Stimulated activated CD4-positive, alpha-beta T cell treated with anti-CD3 and anti-CD28 coated beads, Interleukin-2, amount 100 ng/mL, for 24 hours (primary cell): Measurements from ENCODE around the gene KSR1.

Experiments used
- DNase-seq, 2 donors: peaks; one replicate each; pipeline ENCODE4 v3.0.0-alpha.2; 2020

The KSR1 gene

GRCh38 chr17:27539794-27540317 lies 83.6 kb downstream of the KSR1 start:
- no peak for DNase-seq

- DNase-seq, result no peak
These were observed 84.3 kb downstream of the KSR1 start for GRCh38 chr17:27540318-27541101.

GRCh38 chr17:27541301-27542023 lies 85.2 kb downstream of the KSR1 start:
- no peak for DNase-seq

- no peak for DNase-seq
These were observed 86.7 kb downstream of the KSR1 start for GRCh38 chr17:27542841-27543463.

- no peak for DNase-seq
These were observed 87.2 kb downstream of the KSR1 start for GRCh38 chr17:27543464-27543856.

GRCh38 chr17:27543958-27544349 lies 87.7 kb downstream of the KSR1 start:
- no peak for DNase-seq

GRCh38 chr17:27544350-27545131 lies 88.3 kb downstream of the KSR1 start:
- peak; percentile 62 to 78 for DNase-seq

- no peak for DNase-seq
These were observed 89.4 kb downstream of the KSR1 start for GRCh38 chr17:27545562-27546229.

GRCh38 chr17:27546624-27547300 lies 90.5 kb downstream of the KSR1 start:
- no peak for DNase-seq

GRCh38 chr17:27547301-27547683 lies 91.0 kb downstream of the KSR1 start:
- no peak for DNase-seq

- no peak for DNase-seq
These were observed 92.1 kb downstream of the KSR1 start for GRCh38 chr17:27548369-27548768.

- no peak for DNase-seq
These were observed 93.1 kb downstream of the KSR1 start for GRCh38 chr17:27549251-27549893.

GRCh38 chr17:27550291-27550930 lies 94.2 kb downstream of the KSR1 start:
- DNase-seq, result no peak

- DNase-seq, result no peak
These were observed 94.8 kb downstream of the KSR1 start for GRCh38 chr17:27550974-27551505.

- DNase-seq, result no peak
These were observed 95.5 kb downstream of the KSR1 start for GRCh38 chr17:27551701-27552248.

GRCh38 chr17:27552276-27552732 lies 96.1 kb downstream of the KSR1 start:
- DNase-seq, result no peak

GRCh38 chr17:27553019-27553511 lies 96.8 kb downstream of the KSR1 start:
- DNase-seq, result no peak

GRCh38 chr17:27554152-27554551 lies 97.9 kb downstream of the KSR1 start:
- no peak for DNase-seq

GRCh38 chr17:27554911-27555310 lies 98.7 kb downstream of the KSR1 start:
- DNase-seq, result no peak

GRCh38 chr17:27555339-27555738 lies 99.1 kb downstream of the KSR1 start:
- DNase-seq, result no peak
